ENCODE data around the gene PARP6.

The PARP6 gene

GRCh38 chr15:72217216-72217615, 55.1 kb downstream of the PARP6 start:
- Histone ChIP-seq H3K4me2 (ENCODE audit: low read depth, low read length, poor library complexity, severe bottlenecking) (no peak overlapping the region), H3K9ac (ENCODE audit: low read length) (no peak overlapping the region), H3K9me3 (ENCODE audit: insufficient read depth, low read length) (no peaks in the 10 kb centered on the region), H3K4me3 (ENCODE audit: insufficient read depth, low read length, poor library complexity, severe bottlenecking) (no peak overlapping the region), H3K27ac (ENCODE audit: low read depth, low read length) (no peak overlapping the region), H2AFZ (ENCODE audit: low read depth, low read length, severe bottlenecking) (no peak overlapping the region), H3K27me3 (ENCODE audit: low read length) (no peaks in the 10 kb centered on the region), H4K20me1 (ENCODE audit: low read depth, low read length) (peaks cover 64% of the 10 kb centered on the region), H3F3A (ENCODE audit: insufficient read depth) (peaks cover 23% of the 10 kb centered on the region), H3K9me2 (replicated peaks; ENCODE audit: insufficient read depth, low read length) (no peaks in the 10 kb centered on the region), H3K79me2 (ENCODE audit: insufficient read depth, low read length) (peaks cover 67% of the 10 kb centered on the region), H3K36me3 (ENCODE audit: low read length) (peaks cover 60% of the 10 kb centered on the region)
- TF ChIP-seq CTCF (IDR thresholded peaks at IDR 0.05; ENCODE audit: insufficient read depth, low read length, poor library complexity, severe bottlenecking) (no peak), EZH2phosphoT487 (conservative IDR thresholded peaks at IDR 0.05; ENCODE audit: low read length) (no peak)

- TF ChIP-seq CTCF (IDR thresholded peaks at IDR 0.05; ENCODE audit: insufficient read depth, low read length, poor library complexity, severe bottlenecking) (no peak), EZH2phosphoT487 (conservative IDR thresholded peaks at IDR 0.05; ENCODE audit: low read length) (no peak)
- no peak overlapping the region for H3K4me2 ChIP-seq (ENCODE audit: low read depth, low read length, poor library complexity, severe bottlenecking)
- peaks cover 57% of the 10 kb centered on the region for H4K20me1 ChIP-seq (ENCODE audit: low read depth, low read length)
- H3K4me3 ChIP-seq (ENCODE audit: insufficient read depth, low read length, poor library complexity, severe bottlenecking): no peak overlapping the region
- H3K36me3 ChIP-seq (ENCODE audit: low read length): peaks cover 63% of the 10 kb centered on the region
- H3F3A ChIP-seq (ENCODE audit: insufficient read depth): peaks cover 23% of the 10 kb centered on the region
- H3K9ac ChIP-seq (ENCODE audit: low read length): no peak overlapping the region
- peaks cover 65% of the 10 kb centered on the region for H3K79me2 ChIP-seq (ENCODE audit: insufficient read depth, low read length)
- H3K27ac ChIP-seq (ENCODE audit: low read depth, low read length): no peak overlapping the region
- H2AFZ ChIP-seq (ENCODE audit: low read depth, low read length, severe bottlenecking): no peak overlapping the region
- H3K9me3 ChIP-seq (ENCODE audit: insufficient read depth, low read length): no peaks in the 10 kb centered on the region
- H3K9me2 ChIP-seq (replicated peaks; ENCODE audit: insufficient read depth, low read length): no peaks in the 10 kb centered on the region
- no peaks in the 10 kb centered on the region for H3K27me3 ChIP-seq (ENCODE audit: low read length)
Observed at GRCh38 chr15:72216079-72216478, 56.3 kb downstream of the PARP6 start.

- H3K79me2 ChIP-seq (ENCODE audit: insufficient read depth, low read length): 0 out of 2 replicates have a peak, but pooled peaks cover 9% of the 10 kb centered on the region
- H3K4me2 ChIP-seq (ENCODE audit: low read depth, low read length, poor library complexity, severe bottlenecking): no peak overlapping the region
- no peak overlapping the region for H3K9ac ChIP-seq (ENCODE audit: low read length)
- H3K9me2 ChIP-seq (replicated peaks; ENCODE audit: insufficient read depth, low read length): no peaks in the 10 kb centered on the region
- TF ChIP-seq CTCF (IDR thresholded peaks at IDR 0.05; ENCODE audit: insufficient read depth, low read length, poor library complexity, severe bottlenecking) (no peak), EZH2phosphoT487 (conservative IDR thresholded peaks at IDR 0.05; ENCODE audit: low read length) (no peak)
- H3K27me3 ChIP-seq (ENCODE audit: low read length): no peaks in the 10 kb centered on the region
- H3K36me3 ChIP-seq (ENCODE audit: low read length): peaks cover 65% of the 10 kb centered on the region
- no peak overlapping the region for H2AFZ ChIP-seq (ENCODE audit: low read depth, low read length, severe bottlenecking)
- H3K4me3 ChIP-seq (ENCODE audit: insufficient read depth, low read length, poor library complexity, severe bottlenecking): no peak overlapping the region
- no peak overlapping the region for H3K27ac ChIP-seq (ENCODE audit: low read depth, low read length)
- peaks cover 12% of the 10 kb centered on the region; the same call in 1 of the 2 replicates for H4K20me1 ChIP-seq (ENCODE audit: low read depth, low read length)
- H3K9me3 ChIP-seq (ENCODE audit: insufficient read depth, low read length): no peaks in the 10 kb centered on the region
- peaks cover 12% of the 10 kb centered on the region for H3F3A ChIP-seq (ENCODE audit: insufficient read depth)
Observed at GRCh38 chr15:72207558-72208085, 64.7 kb downstream of the PARP6 start.
